RWPE2 (cell line): Measurements from ENCODE around the gene UPF2.
"Not testable (repeated sequence)": the region's sequence is repeated elsewhere in the genome, so short reads cannot be mapped to it uniquely, and the experiment has no call there.

Source experiments
- ATAC-seq: fragments of 200-7000 bp; cut with Tn5 transposase; 3 replicates; pipeline ENCODE4 v1.9.1; 2021; ENCODE audit warnings: low read depth
- DNase-seq: peaks from one replicate; pipeline ENCODE4 v3.0.0-alpha.2; 2020; ENCODE audit warnings: low spot score
- H3K27ac ChIP-seq: fragments of 450-650 bp; 2 replicates; pipeline ENCODE4 v1.5.1; 2017; ENCODE audit warnings: mild to moderate bottlenecking; ENCODE audit not compliant: poor library complexity, severe bottlenecking
- H3K27me3 ChIP-seq: fragments of 250-450 bp; sonication (Bioruptor Pico); 2 replicates; pipeline ENCODE4 v1.5.1; 2021; ENCODE audit warnings: mild to moderate bottlenecking, moderate library complexity; ENCODE audit not compliant: insufficient read depth, poor library complexity, severe bottlenecking
- H3K36me3 ChIP-seq: fragments of 250-450 bp; sonication (Bioruptor Pico); 2 replicates; pipeline ENCODE4 v1.5.1; 2020; ENCODE audit warnings: low read depth, mild to moderate bottlenecking, moderate library complexity
- H3K4me1 ChIP-seq: fragments of 250-450 bp; sonication (Bioruptor Pico); 2 replicates; pipeline ENCODE4 v1.5.1; 2021; ENCODE audit warnings: mild to moderate bottlenecking, moderate library complexity; ENCODE audit not compliant: insufficient read depth, poor library complexity, severe bottlenecking
- H3K4me3 ChIP-seq: fragments of 250-450 bp; sonication (Bioruptor Pico); 2 replicates; pipeline ENCODE4 v1.5.1; 2021; ENCODE audit warnings: mild to moderate bottlenecking, moderate library complexity; ENCODE audit not compliant: severe bottlenecking
- H3K9me3 ChIP-seq: fragments of 250-450 bp; sonication (Bioruptor Pico); 2 replicates; pipeline ENCODE4 v1.5.1; 2021; ENCODE audit warnings: mild to moderate bottlenecking, moderate library complexity; ENCODE audit not compliant: severe bottlenecking
- TF ChIP-seq, protein P1 (sequence below): fragments of 450-650 bp; IDR thresholded peaks from one replicate; pipeline ENCODE4 v1.5.1; 2017; ENCODE audit warnings: mild to moderate bottlenecking, moderate library complexity; ENCODE audit not compliant: poor library complexity, severe bottlenecking

The UPF2 gene

DNA sequence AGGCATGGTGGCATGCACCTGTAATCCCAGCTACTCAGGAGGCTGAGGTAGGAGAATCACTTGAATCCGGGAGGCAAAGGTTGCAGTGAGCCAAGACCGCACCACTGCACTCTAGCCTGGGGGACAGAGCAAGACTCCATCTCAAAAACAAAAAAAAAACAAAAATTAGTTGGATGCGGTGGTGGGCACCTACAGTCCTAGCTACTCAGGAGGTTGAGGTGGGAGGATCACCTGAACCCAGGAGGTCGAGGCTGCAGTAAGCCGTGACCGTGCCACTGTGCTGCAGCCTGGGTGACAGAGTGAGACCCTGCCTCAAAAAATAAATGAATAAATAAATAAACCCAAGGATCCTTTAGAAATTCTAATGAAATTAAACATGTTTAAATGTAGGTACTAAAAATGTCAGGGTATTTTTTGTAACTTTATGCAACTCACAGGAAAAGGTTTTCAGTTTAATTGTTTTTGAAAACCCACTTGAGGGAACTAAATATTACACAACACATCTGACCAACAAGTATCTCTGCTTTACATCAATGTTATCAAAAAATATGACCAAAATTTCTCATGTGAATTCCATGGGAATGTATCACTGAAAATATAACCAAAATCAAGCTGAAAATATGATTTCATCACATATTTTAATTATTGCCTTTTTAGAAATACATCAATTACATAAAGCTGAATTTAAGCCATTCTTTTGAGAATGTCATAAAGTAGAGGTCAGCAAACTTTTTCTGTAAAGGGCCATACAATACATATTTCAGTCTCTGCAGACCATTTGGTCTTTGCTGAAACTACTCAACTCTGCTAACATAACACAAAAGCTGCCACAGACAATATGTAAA, 23.9 kb downstream of the UPF2 start:
- DNase-seq: no peak
- Histone ChIP-seq H3K9me3 (no peaks in the 10 kb centered on the region), H3K27me3 (no peaks in the 10 kb centered on the region)

DNA sequence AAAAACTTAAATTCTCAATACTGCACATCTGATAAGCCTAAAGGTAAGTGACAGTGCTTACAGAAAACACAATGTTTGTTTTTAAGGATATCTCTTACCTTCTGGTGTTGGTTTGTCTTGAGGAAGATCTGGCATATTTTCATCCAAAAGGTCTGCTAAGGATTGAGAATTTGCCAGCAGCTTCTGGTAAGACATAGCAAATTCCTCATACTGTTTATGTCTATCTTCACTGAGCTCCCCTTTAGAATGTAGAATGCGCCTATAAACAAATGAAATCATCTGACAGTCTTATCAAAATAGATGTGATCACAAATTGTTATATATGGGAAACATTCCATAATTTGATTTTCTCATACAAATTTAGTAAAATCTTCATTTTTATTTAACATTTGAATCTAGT, 28.7 kb downstream of the UPF2 start:
- no peak overlapping the region for H3K27ac ChIP-seq
- peaks cover 7% of the 10 kb centered on the region for H3K4me1 ChIP-seq
- no peak overlapping the region for H3K4me3 ChIP-seq
- TF ChIP-seq, protein P1, sequence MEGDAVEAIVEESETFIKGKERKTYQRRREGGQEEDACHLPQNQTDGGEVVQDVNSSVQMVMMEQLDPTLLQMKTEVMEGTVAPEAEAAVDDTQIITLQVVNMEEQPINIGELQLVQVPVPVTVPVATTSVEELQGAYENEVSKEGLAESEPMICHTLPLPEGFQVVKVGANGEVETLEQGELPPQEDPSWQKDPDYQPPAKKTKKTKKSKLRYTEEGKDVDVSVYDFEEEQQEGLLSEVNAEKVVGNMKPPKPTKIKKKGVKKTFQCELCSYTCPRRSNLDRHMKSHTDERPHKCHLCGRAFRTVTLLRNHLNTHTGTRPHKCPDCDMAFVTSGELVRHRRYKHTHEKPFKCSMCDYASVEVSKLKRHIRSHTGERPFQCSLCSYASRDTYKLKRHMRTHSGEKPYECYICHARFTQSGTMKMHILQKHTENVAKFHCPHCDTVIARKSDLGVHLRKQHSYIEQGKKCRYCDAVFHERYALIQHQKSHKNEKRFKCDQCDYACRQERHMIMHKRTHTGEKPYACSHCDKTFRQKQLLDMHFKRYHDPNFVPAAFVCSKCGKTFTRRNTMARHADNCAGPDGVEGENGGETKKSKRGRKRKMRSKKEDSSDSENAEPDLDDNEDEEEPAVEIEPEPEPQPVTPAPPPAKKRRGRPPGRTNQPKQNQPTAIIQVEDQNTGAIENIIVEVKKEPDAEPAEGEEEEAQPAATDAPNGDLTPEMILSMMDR: no peak
- no peaks in the 10 kb centered on the region for H3K27me3 ChIP-seq
- no peak for DNase-seq
- ATAC-seq: no peak
- H3K9me3 ChIP-seq: peaks cover 13% of the 10 kb centered on the region
- peaks cover 65% of the 10 kb centered on the region for H3K36me3 ChIP-seq

More for the DNA sequence above, 23.9 kb downstream of the UPF2 start:
- H3K27ac ChIP-seq: peak overlapping the region; percentile 43
- H3K4me1 ChIP-seq: peaks cover 22% of the 10 kb centered on the region
- H3K4me3 ChIP-seq: no peak overlapping the region
- TF ChIP-seq, protein P1: no peak
- no peak for ATAC-seq
- peaks cover 40% of the 10 kb centered on the region for H3K36me3 ChIP-seq

- H3K4me3 ChIP-seq, H3K4me1 ChIP-seq, H3K27ac ChIP-seq, H3K27me3 ChIP-seq, ATAC-seq, DNase-seq: not testable (repeated sequence)
- Histone ChIP-seq H3K36me3 (peaks cover 68% of the 10 kb centered on the region), H3K9me3 (peaks cover 13% of the 10 kb centered on the region)
Measured at GRCh38 chr10:12013391-12013790, 29.2 kb downstream of the UPF2 start.

- Histone ChIP-seq H3K36me3 (peaks cover 79% of the 10 kb centered on the region), H3K4me3 (no peak overlapping the region), H3K4me1 (peaks cover 5% of the 10 kb centered on the region), H3K9me3 (peaks cover 13% of the 10 kb centered on the region), H3K27me3 (no peaks in the 10 kb centered on the region), H3K27ac (no peak overlapping the region)
- DNase-seq (no peak), ATAC-seq (no peak)
- TF ChIP-seq, protein P1: no peak
Measured at GRCh38 chr10:12010353-12010752, 32.3 kb downstream of the UPF2 start.

- not testable (repeated sequence) for H3K4me3 ChIP-seq, DNase-seq, H3K27me3 ChIP-seq, H3K4me1 ChIP-seq, ATAC-seq, H3K27ac ChIP-seq
- Histone ChIP-seq H3K36me3 (peaks cover 80% of the 10 kb centered on the region), H3K9me3 (peaks cover 13% of the 10 kb centered on the region)
Measured at GRCh38 chr10:12008842-12009241, 33.8 kb downstream of the UPF2 start.

GRCh38 chr10:12006671-12007070, 35.9 kb downstream of the UPF2 start:
- peaks cover 77% of the 10 kb centered on the region for H3K36me3 ChIP-seq
- H3K27ac ChIP-seq: no peak overlapping the region
- DNase-seq: no peak
- peaks cover 13% of the 10 kb centered on the region for H3K9me3 ChIP-seq
- no peak for ATAC-seq
- no peak overlapping the region for H3K4me3 ChIP-seq
- TF ChIP-seq, protein P1: no peak
- no peaks in the 10 kb centered on the region for H3K27me3 ChIP-seq
- H3K4me1 ChIP-seq: no peaks in the 10 kb centered on the region
